Glutamatergic neuron (in vitro differentiated cells): Measurements from ENCODE around the gene KCNH6. TPM values are rescaled to one million over a fixed set of nuclear protein-coding genes. Genes with fewer than 3 reads are reported as not detected.
A peak's percentile ranks its signal among the peaks of the same experiment; 100 is the strongest.

Experiments
- DNase-seq: peaks from one replicate; pipeline ENCODE4 v3.0.0; 2022
- H3K27ac Mint-ChIP-seq: one replicate; pipeline ENCODE4 v1.8.0; 2020; ENCODE audit warnings: mild to moderate bottlenecking, mixed read lengths, inconsistent platforms; ENCODE audit not compliant: unreplicated experiment
- H3K27me3 Mint-ChIP-seq: one replicate; pipeline ENCODE4 v1.8.0; 2020; ENCODE audit warnings: mild to moderate bottlenecking, moderate library complexity, mixed read lengths, inconsistent platforms; ENCODE audit not compliant: unreplicated experiment
- H3K36me3 Mint-ChIP-seq: one replicate; pipeline ENCODE4 v1.8.0; 2020; ENCODE audit warnings: mild to moderate bottlenecking, mixed read lengths, inconsistent platforms; ENCODE audit not compliant: unreplicated experiment
- H3K4me1 Mint-ChIP-seq: one replicate; pipeline ENCODE4 v1.8.0; 2020; ENCODE audit warnings: mild to moderate bottlenecking, low read depth, mixed read lengths, inconsistent platforms; ENCODE audit not compliant: unreplicated experiment
- H3K4me3 Mint-ChIP-seq: one replicate; pipeline ENCODE4 v1.8.0; 2020; ENCODE audit warnings: mild to moderate bottlenecking, mixed read lengths, inconsistent platforms; ENCODE audit not compliant: unreplicated experiment
- H3K9me3 Mint-ChIP-seq: one replicate; pipeline ENCODE4 v1.8.0; 2020; ENCODE audit warnings: mild to moderate bottlenecking, moderate library complexity, mixed read lengths, inconsistent platforms; ENCODE audit not compliant: unreplicated experiment
- total RNA-seq: library from RNA; stranded (reverse); fragmentation: NEBNext Ultra II Directional; extraction: Animal tissue kit (Norgen Biotek cat#: 25700); gene quantifications from one replicate; pipeline ENCODE4 v1.2.1, GENCODE V29; 2021; ENCODE audit not compliant: unreplicated experiment
- TF ChIP-seq, protein P1 (sequence below): fragments of 200-600 bp; sonication (generic); IDR thresholded peaks from one replicate; pipeline ENCODE4 v1.5.0; 2021; ENCODE audit not compliant: partially characterized antibody, unreplicated experiment

KCNH6 gene
- total RNA-seq, 1 donor from 2014 or later: 4.1 TPM

DNA sequence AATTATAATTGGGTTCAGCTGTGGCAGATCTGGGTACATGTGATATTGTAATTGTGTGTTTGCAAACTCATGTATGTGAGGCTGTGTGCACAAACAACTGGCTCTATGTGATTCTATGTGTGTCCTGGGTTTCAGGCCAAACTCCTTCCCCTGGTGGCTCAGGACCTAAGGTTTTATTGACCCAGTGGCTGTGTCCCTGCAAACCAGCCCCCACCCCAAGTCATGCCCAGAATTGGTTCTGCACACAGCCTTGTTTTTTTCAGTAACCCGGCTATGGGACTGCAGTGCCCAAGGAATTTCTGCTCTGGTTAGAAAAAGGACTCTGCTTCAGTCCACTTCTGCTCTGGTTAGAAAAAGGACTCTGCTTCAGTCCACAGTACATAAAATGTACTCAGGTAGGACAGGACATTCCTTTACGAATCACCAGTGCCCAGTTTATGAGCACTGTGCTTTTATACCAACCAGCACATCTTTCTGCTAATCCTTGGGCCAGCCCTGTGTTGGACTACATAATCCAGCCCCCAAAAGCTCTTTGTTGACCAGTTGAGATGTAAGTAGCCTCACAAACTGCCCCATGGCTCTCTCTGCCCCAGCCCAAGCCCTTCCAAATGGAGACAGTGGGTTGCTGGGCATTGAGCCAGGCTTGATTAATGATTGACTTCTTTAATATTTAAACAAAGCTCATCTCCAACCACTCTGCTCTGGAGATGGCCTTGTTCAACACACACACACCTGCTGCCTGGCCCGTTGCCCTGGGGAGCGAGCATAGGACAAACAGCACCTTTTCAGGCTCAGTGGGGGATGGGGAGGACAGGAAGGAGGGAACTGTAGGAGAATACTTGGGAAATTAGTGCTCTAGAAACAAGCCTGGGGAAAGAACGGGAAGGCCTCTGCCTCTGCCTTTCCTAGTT, 2.9 kb upstream of the KCNH6 start:
- Mint-ChIP-seq H3K4me3 (no peak overlapping the region), H3K4me1 (peaks cover 7% of the 10 kb centered on the region), H3K27ac (no peak overlapping the region), H3K27me3 (peaks cover 5% of the 10 kb centered on the region), H3K9me3 (no peaks in the 10 kb centered on the region), H3K36me3 (no peaks in the 10 kb centered on the region)
- no peak for DNase-seq
- TF ChIP-seq, protein P1, sequence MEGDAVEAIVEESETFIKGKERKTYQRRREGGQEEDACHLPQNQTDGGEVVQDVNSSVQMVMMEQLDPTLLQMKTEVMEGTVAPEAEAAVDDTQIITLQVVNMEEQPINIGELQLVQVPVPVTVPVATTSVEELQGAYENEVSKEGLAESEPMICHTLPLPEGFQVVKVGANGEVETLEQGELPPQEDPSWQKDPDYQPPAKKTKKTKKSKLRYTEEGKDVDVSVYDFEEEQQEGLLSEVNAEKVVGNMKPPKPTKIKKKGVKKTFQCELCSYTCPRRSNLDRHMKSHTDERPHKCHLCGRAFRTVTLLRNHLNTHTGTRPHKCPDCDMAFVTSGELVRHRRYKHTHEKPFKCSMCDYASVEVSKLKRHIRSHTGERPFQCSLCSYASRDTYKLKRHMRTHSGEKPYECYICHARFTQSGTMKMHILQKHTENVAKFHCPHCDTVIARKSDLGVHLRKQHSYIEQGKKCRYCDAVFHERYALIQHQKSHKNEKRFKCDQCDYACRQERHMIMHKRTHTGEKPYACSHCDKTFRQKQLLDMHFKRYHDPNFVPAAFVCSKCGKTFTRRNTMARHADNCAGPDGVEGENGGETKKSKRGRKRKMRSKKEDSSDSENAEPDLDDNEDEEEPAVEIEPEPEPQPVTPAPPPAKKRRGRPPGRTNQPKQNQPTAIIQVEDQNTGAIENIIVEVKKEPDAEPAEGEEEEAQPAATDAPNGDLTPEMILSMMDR: no peak

DNA sequence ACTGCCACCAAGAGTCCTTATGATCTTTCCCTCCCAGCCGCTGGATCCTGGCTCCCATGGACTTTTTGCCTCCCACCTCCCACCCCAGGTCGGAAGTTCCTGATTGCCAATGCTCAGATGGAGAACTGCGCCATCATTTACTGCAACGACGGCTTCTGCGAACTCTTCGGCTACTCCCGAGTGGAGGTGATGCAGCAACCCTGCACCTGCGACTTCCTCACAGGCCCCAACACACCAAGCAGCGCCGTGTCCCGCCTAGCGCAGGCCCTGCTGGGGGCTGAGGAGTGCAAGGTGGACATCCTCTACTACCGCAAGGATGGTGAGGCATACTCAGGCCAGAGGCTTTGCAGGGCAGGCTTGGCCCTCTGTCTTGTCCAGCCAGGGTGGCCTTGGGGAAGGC, 893 bp downstream of the KCNH6 start:
- no peak overlapping the region for H3K27ac Mint-ChIP-seq
- H3K27me3 Mint-ChIP-seq: peaks cover 11% of the 10 kb centered on the region
- TF ChIP-seq, protein P1: no peak
- peaks cover 7% of the 10 kb centered on the region for H3K4me1 Mint-ChIP-seq
- H3K9me3 Mint-ChIP-seq: peaks cover 3% of the 10 kb centered on the region
- H3K4me3 Mint-ChIP-seq: peak overlapping the region; percentile 79
- H3K36me3 Mint-ChIP-seq: no peaks in the 10 kb centered on the region
- no peak for DNase-seq

DNA sequence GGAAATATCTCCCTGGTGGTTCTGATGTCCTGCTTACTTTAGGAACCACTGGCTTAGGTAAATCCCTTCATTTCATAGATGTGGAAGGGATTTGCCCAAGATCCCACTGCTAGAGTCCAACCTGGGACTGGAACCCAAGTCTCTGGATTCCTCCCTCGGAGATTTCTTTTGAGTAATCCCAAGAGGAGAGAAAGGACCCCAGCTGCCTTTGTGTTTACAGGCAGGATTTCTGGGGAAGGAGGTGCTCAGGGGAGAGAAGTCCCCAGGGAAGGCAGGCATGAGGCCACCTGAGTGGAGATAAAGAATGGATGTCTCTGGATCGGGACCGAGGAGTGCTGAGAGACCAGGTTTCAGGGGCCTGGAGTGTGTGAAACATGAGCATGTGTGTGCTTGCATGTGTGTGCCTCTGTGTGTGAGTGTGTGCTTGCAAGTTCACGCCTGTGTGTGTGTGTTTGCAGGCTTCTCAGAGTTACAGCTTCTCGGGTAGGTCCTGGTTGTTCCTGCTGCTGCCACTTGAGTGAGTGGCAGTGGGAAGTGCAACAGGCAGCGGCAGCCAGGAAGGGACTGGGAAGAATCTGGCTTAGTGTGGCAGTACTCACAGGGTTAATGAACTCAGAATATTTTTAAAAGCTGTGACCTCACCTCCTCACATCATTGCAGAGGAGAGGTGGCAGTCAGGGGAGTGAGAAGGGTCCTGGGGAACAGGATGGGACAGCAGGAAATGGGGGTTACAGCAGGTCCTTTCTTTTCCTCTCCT, 2.2 kb downstream of the KCNH6 start:
- Mint-ChIP-seq H3K36me3 (no peaks in the 10 kb centered on the region), H3K4me1 (peaks cover 7% of the 10 kb centered on the region), H3K27ac (no peak overlapping the region), H3K9me3 (peaks cover 3% of the 10 kb centered on the region), H3K27me3 (peaks cover 11% of the 10 kb centered on the region), H3K4me3 (no peak overlapping the region)
- DNase-seq: no peak
- TF ChIP-seq, protein P1: no peak

DNA sequence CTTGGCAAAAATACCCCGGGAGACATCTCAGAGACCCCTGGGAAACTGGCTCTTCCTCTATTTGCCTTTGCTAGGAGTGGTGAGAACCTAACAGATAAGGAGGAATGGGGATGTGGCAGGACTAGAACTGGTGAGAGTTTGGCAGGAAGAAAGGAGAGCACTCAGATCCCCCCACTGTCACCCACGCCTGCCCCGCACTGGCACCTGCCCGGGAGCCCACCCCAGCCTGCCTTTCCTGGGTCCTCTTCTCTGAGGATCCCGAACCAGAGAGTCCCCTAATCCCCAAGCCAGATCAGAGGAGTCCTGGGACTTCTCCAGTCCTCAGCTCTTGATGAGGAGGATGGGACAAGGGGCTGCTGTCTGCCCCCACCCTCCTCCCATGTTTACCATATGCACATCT, 3.7 kb downstream of the KCNH6 start:
- peaks cover 3% of the 10 kb centered on the region for H3K9me3 Mint-ChIP-seq
- H3K27me3 Mint-ChIP-seq: peaks cover 9% of the 10 kb centered on the region
- DNase-seq: no peak
- TF ChIP-seq, protein P1: no peak
- H3K27ac Mint-ChIP-seq: no peak overlapping the region
- H3K36me3 Mint-ChIP-seq: no peaks in the 10 kb centered on the region
- peaks cover 7% of the 10 kb centered on the region for H3K4me1 Mint-ChIP-seq
- no peak overlapping the region for H3K4me3 Mint-ChIP-seq
